ENCODE measurements around the gene PCCA. TPM values are rescaled to one million over a fixed set of nuclear protein-coding genes. Genes with fewer than 3 reads are reported as not detected.
"Not testable (repeated sequence)": the region's sequence is repeated elsewhere in the genome, so short reads cannot be mapped to it uniquely, and the experiment has no call there.

Gene PCCA
- total RNA-seq, 1 donor from 2014 or later, result 33.4 TPM

- Histone ChIP-seq H3K4me1 (no peaks in the 10 kb centered on the region), H3K4me3 (no peak overlapping the region), H3K27ac (no peak overlapping the region), H3K36me3 (no peaks in the 10 kb centered on the region), H3K9me3 (no peaks in the 10 kb centered on the region), H3K27me3 (no peaks in the 10 kb centered on the region)
- intact Hi-C loops (cut with DNase I), result loop anchor here (5.0 kb wide), 1 partner anchor 823 kb away; no protein-coding TSS in a partner anchor
- TF ChIP-seq POLR2AphosphoS5 (IDR thresholded peaks at IDR 0.05; ENCODE audit: insufficient read depth in 1 of 2, low read depth in 1 of 2) (no peak), CTCF (IDR thresholded peaks at IDR 0.05) (no peak), POLR2A (IDR thresholded peaks at IDR 0.05) (no peak)
- DNase-seq (ENCODE audit: extremely low spot score in 2 of 2), result no peak
Observed at GRCh38 chr13:100274942-100275506, 186.1 kb downstream of the PCCA start.

GRCh38 chr13:100275746-100276145 is 186.9 kb downstream of the PCCA start:
- no peak overlapping the region for H3K4me3 ChIP-seq
- intact Hi-C loops (cut with DNase I), result loop anchor here (5.0 kb wide), 1 partner anchor 823 kb away; no protein-coding TSS in a partner anchor
- H3K4me1 ChIP-seq, result no peaks in the 10 kb centered on the region
- H3K9me3 ChIP-seq, result no peaks in the 10 kb centered on the region
- H3K27ac ChIP-seq, result no peak overlapping the region
- no peak for DNase-seq (ENCODE audit: extremely low spot score in 2 of 2)
- TF ChIP-seq CTCF (IDR thresholded peaks at IDR 0.05) (no peak), POLR2AphosphoS5 (IDR thresholded peaks at IDR 0.05; ENCODE audit: insufficient read depth in 1 of 2, low read depth in 1 of 2) (no peak), POLR2A (IDR thresholded peaks at IDR 0.05) (no peak)
- no peaks in the 10 kb centered on the region for H3K27me3 ChIP-seq
- H3K36me3 ChIP-seq, result no peaks in the 10 kb centered on the region

GRCh38 chr13:100280681-100281080 is 191.8 kb downstream of the PCCA start:
- DNase-seq (ENCODE audit: extremely low spot score in 2 of 2), result no peak
- H3K27ac ChIP-seq, result no peak overlapping the region
- TF ChIP-seq POLR2A (IDR thresholded peaks at IDR 0.05), result no peak
- no peak for TF ChIP-seq CTCF (IDR thresholded peaks at IDR 0.05)
- no peak for TF ChIP-seq POLR2AphosphoS5 (IDR thresholded peaks at IDR 0.05; ENCODE audit: insufficient read depth in 1 of 2, low read depth in 1 of 2)

GRCh38 chr13:100282306-100282705 is 193.4 kb downstream of the PCCA start:
- H3K27me3 ChIP-seq; H3K36me3 ChIP-seq; DNase-seq (ENCODE audit: extremely low spot score in 2 of 2); H3K4me3 ChIP-seq; H3K4me1 ChIP-seq; intact Hi-C loops (cut with DNase I); H3K9me3 ChIP-seq; H3K27ac ChIP-seq: not testable (repeated sequence)

More at GRCh38 chr13:100280681-100281080, 191.8 kb downstream of the PCCA start:
- no peaks in the 10 kb centered on the region for H3K4me1 ChIP-seq
- H3K9me3 ChIP-seq, result no peaks in the 10 kb centered on the region
- no peaks in the 10 kb centered on the region for H3K27me3 ChIP-seq
- H3K4me3 ChIP-seq, result no peak overlapping the region
- H3K36me3 ChIP-seq, result no peaks in the 10 kb centered on the region
- intact Hi-C loops (cut with DNase I), result no loop called here

GRCh38 chr13:100290165-100290801 is 201.4 kb downstream of the PCCA start:
- H3K27ac ChIP-seq, result no peak overlapping the region
- H3K4me1 ChIP-seq, result no peaks in the 10 kb centered on the region
- H3K4me3 ChIP-seq, result no peak overlapping the region
- intact Hi-C loops (cut with DNase I), result no loop called here
- H3K9me3 ChIP-seq, result no peaks in the 10 kb centered on the region
- no peaks in the 10 kb centered on the region for H3K36me3 ChIP-seq
- TF ChIP-seq CTCF (IDR thresholded peaks at IDR 0.05) (no peak), POLR2A (IDR thresholded peaks at IDR 0.05) (no peak), POLR2AphosphoS5 (IDR thresholded peaks at IDR 0.05; ENCODE audit: insufficient read depth in 1 of 2, low read depth in 1 of 2) (no peak)
- no peak for DNase-seq (ENCODE audit: extremely low spot score in 2 of 2)
- no peaks in the 10 kb centered on the region for H3K27me3 ChIP-seq

Measured in vagina (tissue), 2 donors.